ENCODE measurements around the gene KCNJ3.

GRCh38 chr2:154704991-154705390 lies 6.5 kb downstream of the KCNJ3 start:
- no peak for TF ChIP-seq POLR2AphosphoS5 (IDR thresholded peaks at IDR 0.05)
- TF ChIP-seq POLR2A (IDR thresholded peaks at IDR 0.05), result no peak
- no peak for TF ChIP-seq CTCF (IDR thresholded peaks at IDR 0.05)

All from transverse colon (tissue), 4 donors.